OCI-LY7 (cell line): ENCODE results near the gene DAGLA. TPM values are rescaled to one million over a fixed set of nuclear protein-coding genes. Genes with fewer than 3 reads are reported as not detected.

Experiments
- BruUV-seq: library from RNA; stranded (reverse); fragments of 400-500 nt; replicated peaks from 2 replicates; lab custom pipeline; 2021; lab: Mats Ljungman, UMichigan
- CTCF ChIA-PET: fragments of 300-600 bp; sonication (Branson Sonifier 250); formaldehyde crosslinking; loops from one replicate; lab custom pipeline; 2022; ENCODE audit warnings: antibody characterized with exemption; ENCODE audit not compliant: unreplicated experiment; lab: Charles Lee
- POLR2A ChIA-PET: fragments of 300-600 bp; sonication (Branson Sonifier 250); formaldehyde crosslinking; loops from one replicate; lab custom pipeline; 2022; ENCODE audit warnings: antibody characterized with exemption; lab: Charles Lee
- DNase-seq: peaks from one replicate; pipeline ENCODE4 v3.0.0-alpha.2; 2015; ENCODE audit warnings: low spot score
- H2AFZ ChIP-seq: fragments of 200-600 bp; sonication (generic), shearing (Covaris generic); 2 replicates; pipeline ENCODE4 v1.6.1; 2014; ENCODE audit warnings: mild to moderate bottlenecking, antibody characterized with exemption, low read length, moderate library complexity
- H3K27ac ChIP-seq: fragments of 200-600 bp; sonication (generic); 2 replicates; pipeline ENCODE4 v1.5.1; 2014; ENCODE audit warnings: mixed run types, low read depth, mild to moderate bottlenecking, moderate library complexity, low read length, inconsistent platforms; ENCODE audit not compliant: poor library complexity, severe bottlenecking
- H3K36me3 ChIP-seq: fragments of 200-600 bp; sonication (generic); 2 replicates; pipeline ENCODE4 v1.6.1; 2014; ENCODE audit warnings: mild to moderate bottlenecking, antibody characterized with exemption, low read length, moderate library complexity, mixed read lengths; ENCODE audit not compliant: insufficient read depth
- H3K4me1 ChIP-seq: fragments of 200-600 bp; sonication (generic); 2 replicates; pipeline ENCODE4 v1.5.1; 2014; ENCODE audit warnings: mild to moderate bottlenecking, low read length; ENCODE audit not compliant: insufficient read depth, poor library complexity, severe bottlenecking
- H3K4me2 ChIP-seq: fragments of 200-600 bp; sonication (generic); 2 replicates; pipeline ENCODE4 v1.6.1; 2014; ENCODE audit warnings: mild to moderate bottlenecking, low read length
- H3K4me3 ChIP-seq: fragments of 200-600 bp; sonication (generic); 2 replicates; pipeline ENCODE4 v1.5.1; 2014; ENCODE audit warnings: mild to moderate bottlenecking, low read depth, low read length; ENCODE audit not compliant: poor library complexity, severe bottlenecking
- H3K79me2 ChIP-seq: fragments of 200-600 bp; sonication (generic); 2 replicates; pipeline ENCODE4 v1.6.1; 2016; ENCODE audit warnings: low read depth, mild to moderate bottlenecking, low read length, moderate library complexity, mixed read lengths; ENCODE audit not compliant: insufficient read depth
- H3K9me2 ChIP-seq: fragments of 200-600 bp; sonication (generic); 2 replicates; pipeline ENCODE4 v1.6.1; 2016; ENCODE audit warnings: mild to moderate bottlenecking, low read length, mixed read lengths; ENCODE audit not compliant: insufficient read depth
- H3K9me3 ChIP-seq: fragments of 200-600 bp; sonication (generic); 2 replicates; pipeline ENCODE4 v1.6.1; 2014; ENCODE audit warnings: mild to moderate bottlenecking, mixed run types, low read length, mixed read lengths
- H4K20me1 ChIP-seq: fragments of 200-600 bp; sonication (generic); 2 replicates; pipeline ENCODE4 v1.6.1; 2014; ENCODE audit warnings: mild to moderate bottlenecking, antibody characterized with exemption, low read length, moderate library complexity, mixed read lengths; ENCODE audit not compliant: insufficient read depth
- CTCF ChIP-seq: fragments of 200-600 bp; sonication (generic); conservative IDR thresholded peaks from 2 replicates; pipeline ENCODE4 v1.5.1; 2014; ENCODE audit warnings: mild to moderate bottlenecking, antibody characterized with exemption, low read length, moderate library complexity, mixed read lengths
- EZH2phosphoT487 ChIP-seq: fragments of 200-600 bp; sonication (generic); IDR thresholded peaks from 2 replicates; pipeline ENCODE4 v1.6.1; 2018; ENCODE audit warnings: low read depth, borderline replicate concordance, mild to moderate bottlenecking, mixed run types, antibody characterized with exemption, low read length, moderate library complexity, mixed read lengths
- intact Hi-C: fragments of 100-400 bp; cut with micrococcal nuclease; formaldehyde crosslinking; loops from one replicate; pipeline ENCODE4 v1.10.0; 2022; ENCODE audit not compliant: unreplicated experiment
- total RNA-seq, 2 experiments: library from RNA; depleted of rRNA in 1 of 2; stranded (reverse); fragments of >200 nt in 1 of 2; shearing (Covaris generic) in 1 of 2; gene quantifications; 2 replicates each; pipeline ENCODE4 v1.2.3, GENCODE V29; 2014 to 2022

DAGLA gene
- total RNA-seq, 2 experiments from 2014 or later = not detected

GRCh38 chr11:61793083-61793828, 113.1 kb downstream of the DAGLA start:
- Histone ChIP-seq H3K4me2 (peak overlapping the region; percentile 84), H2AFZ (peak overlapping the region; percentile 58; the same call in 1 of the 2 replicates), H4K20me1 (peaks cover 15% of the 10 kb centered on the region; the same call in 1 of the 2 replicates), H3K4me1 (peaks cover 27% of the 10 kb centered on the region), H3K27ac (peak overlapping the region; percentile 70), H3K9me3 (no peaks in the 10 kb centered on the region), H3K79me2 (peaks cover 70% of the 10 kb centered on the region), H3K9me2 (no peaks in the 10 kb centered on the region), H3K4me3 (peak overlapping the region; percentile 97), H3K36me3 (peaks cover 70% of the 10 kb centered on the region)
- no peak for DNase-seq
- BruUV-seq = no TSS peak
- intact Hi-C loops = no loop called here
- ChIA-PET CTCF (interaction anchor here (0.6 to 1.5 kb wide), 4 partner anchors 9 to 288 kb away, joined by 3 to 5 read pairs (median 4); no protein-coding TSS in a partner anchor), POLR2A (interaction anchor here (0.5 to 1.6 kb wide), 4 partner anchors 8 to 86 kb away, joined by 3 to 7 read pairs (median 4); no protein-coding TSS in a partner anchor)
- TF ChIP-seq EZH2phosphoT487 = no peak
- no peak for TF ChIP-seq CTCF

- no peak for TF ChIP-seq CTCF
- no peak for TF ChIP-seq EZH2phosphoT487
- no TSS peak for BruUV-seq
- Histone ChIP-seq H3K4me3 (peak overlapping the region; percentile 97), H3K9me2 (no peaks in the 10 kb centered on the region), H3K79me2 (peaks cover 75% of the 10 kb centered on the region), H3K4me2 (peak overlapping the region; percentile 84), H3K4me1 (peaks cover 27% of the 10 kb centered on the region), H3K9me3 (no peaks in the 10 kb centered on the region), H2AFZ (no peak overlapping the region), H3K36me3 (peaks cover 70% of the 10 kb centered on the region), H4K20me1 (peaks cover 15% of the 10 kb centered on the region; the same call in 1 of the 2 replicates), H3K27ac (peak overlapping the region; percentile 70)
- CTCF ChIA-PET = interaction anchor here (1.2 to 1.5 kb wide), 2 partner anchors 88 to 288 kb away, joined by 5 read pairs; no protein-coding TSS in a partner anchor
- POLR2A ChIA-PET = interaction anchor here (0.7 kb wide), 1 partner anchor 86 kb away, joined by 3 read pairs; no protein-coding TSS in a partner anchor
- intact Hi-C loops = no loop called here
- DNase-seq = no peak
Measured at GRCh38 chr11:61793829-61794204, 113.6 kb downstream of the DAGLA start.
